Gastrocnemius medialis (tissue), 4 donors: ENCODE results near the gene FCER2. TPM values are rescaled to one million over a fixed set of nuclear protein-coding genes. Genes with fewer than 3 reads are reported as not detected.

Source experiments
- ATAC-seq, 2 donors: fragments of 150-250 bp; one replicate each; pipeline ENCODE4 v1.9.1; 2016
- DNase-seq, 2 donors: peaks; one replicate each; pipeline ENCODE4 v3.0.0-alpha.2; 2019
- H3K27ac ChIP-seq, 4 donors: fragments of 200-600 bp; sonication (generic); 1 replicate in 1 of 4; 2 replicates in 3 of 4; pipeline ENCODE4 v1.5.1; 2016 to 2018; ENCODE audit warnings: mild to moderate bottlenecking in 2 of 4, moderate library complexity in 1 of 4
- H3K27me3 ChIP-seq, 3 donors: fragments of 200-600 bp; sonication (generic) in 2 of 3; 1 replicate in 1 of 3; 2 replicates in 2 of 3; pipeline versions ENCODE4 v1.5.1 to v1.6.0; 2016 to 2019; ENCODE audit warnings: mild to moderate bottlenecking in 1 of 3, moderate library complexity in 1 of 3
- H3K36me3 ChIP-seq, 2 donors: fragments of 200-600 bp; sonication (generic) in 1 of 2; one replicate each; pipeline ENCODE4 v1.5.1; 2017 to 2018
- H3K4me1 ChIP-seq, 2 donors: fragments of 200-600 bp; sonication (generic) in 1 of 2; one replicate each; pipeline ENCODE4 v1.5.1; 2016 to 2017; ENCODE audit warnings: mild to moderate bottlenecking in 2 of 2
- H3K4me3 ChIP-seq, 4 donors: fragments of 200-600 bp; sonication (generic) in 3 of 4; 1 replicate in 1 of 4; 2 replicates in 3 of 4; pipeline ENCODE4 v1.5.1; 2016 to 2019; ENCODE audit warnings: mild to moderate bottlenecking in 2 of 4
- H3K9me3 ChIP-seq, 3 donors: fragments of 200-600 bp; sonication (generic) in 2 of 3; 1 replicate in 1 of 3; 2 replicates in 2 of 3; pipeline ENCODE4 v1.5.1; 2016 to 2019
- POLR2A ChIP-seq, 2 donors: fragments of 450-650 bp; IDR thresholded peaks; one replicate each; pipeline ENCODE4 v1.6.1; 2017; ENCODE audit warnings: antibody characterized with exemption in 2 of 2, mild to moderate bottlenecking in 2 of 2, moderate library complexity in 2 of 2
- in situ Hi-C, 4 donors: fragments of 200-750 bp; cut with MboI; loops; one replicate each; pipeline versions ENCODE4 v1.15.0 to v1.8.0; 2017; ENCODE audit warnings: low sequenced_read_pairs in 4 of 4
- intact Hi-C: fragments of 100-400 bp; cut with DNase I; formaldehyde crosslinking; loops from one replicate; pipeline ENCODE4 v1.15.1; 2023; ENCODE audit warnings: low total_unique reads
- total RNA-seq, 4 donors: library from RNA; depleted of rRNA; stranded (reverse); fragments of >200 nt; gene quantifications; one replicate each; pipeline versions ENCODE4 v1.1.0 to v1.2.3, GENCODE V29; 2016
- TF ChIP-seq, protein P1 (sequence below), 5 experiments: fragments of 450-650 bp in 3 of 5; fragments of 200-600 bp in 2 of 5; sonication (generic) in 2 of 5; IDR thresholded peaks in 4 of 5; conservative IDR thresholded peaks in 1 of 5; 1 replicate in 4 of 5; 2 replicates in 1 of 5; pipeline ENCODE4 v1.5.1; 2016 to 2019; ENCODE audit warnings: antibody characterized with exemption in 5 of 5, mild to moderate bottlenecking in 3 of 5, moderate library complexity in 3 of 5

The FCER2 gene
- total RNA-seq, 4 donors from 2014 or later, result not detected

GRCh38 chr19:7739801-7740681, 38.1 kb upstream of the FCER2 start:
- DNase-seq (no peak), ATAC-seq (no peak)
- no peaks in the 10 kb centered on the region for H3K4me1 ChIP-seq
- in situ Hi-C loops (no loop called here), intact Hi-C loops (no loop called here)
- H3K36me3 ChIP-seq, result no peaks in the 10 kb centered on the region
- H3K27me3 ChIP-seq, result peaks cover 0 to 2% (median 0%) of the 10 kb centered on the region in 3 donors
- H3K9me3 ChIP-seq, result no peaks in the 10 kb centered on the region
- no peak overlapping the region for H3K27ac ChIP-seq
- TF ChIP-seq, protein P1, sequence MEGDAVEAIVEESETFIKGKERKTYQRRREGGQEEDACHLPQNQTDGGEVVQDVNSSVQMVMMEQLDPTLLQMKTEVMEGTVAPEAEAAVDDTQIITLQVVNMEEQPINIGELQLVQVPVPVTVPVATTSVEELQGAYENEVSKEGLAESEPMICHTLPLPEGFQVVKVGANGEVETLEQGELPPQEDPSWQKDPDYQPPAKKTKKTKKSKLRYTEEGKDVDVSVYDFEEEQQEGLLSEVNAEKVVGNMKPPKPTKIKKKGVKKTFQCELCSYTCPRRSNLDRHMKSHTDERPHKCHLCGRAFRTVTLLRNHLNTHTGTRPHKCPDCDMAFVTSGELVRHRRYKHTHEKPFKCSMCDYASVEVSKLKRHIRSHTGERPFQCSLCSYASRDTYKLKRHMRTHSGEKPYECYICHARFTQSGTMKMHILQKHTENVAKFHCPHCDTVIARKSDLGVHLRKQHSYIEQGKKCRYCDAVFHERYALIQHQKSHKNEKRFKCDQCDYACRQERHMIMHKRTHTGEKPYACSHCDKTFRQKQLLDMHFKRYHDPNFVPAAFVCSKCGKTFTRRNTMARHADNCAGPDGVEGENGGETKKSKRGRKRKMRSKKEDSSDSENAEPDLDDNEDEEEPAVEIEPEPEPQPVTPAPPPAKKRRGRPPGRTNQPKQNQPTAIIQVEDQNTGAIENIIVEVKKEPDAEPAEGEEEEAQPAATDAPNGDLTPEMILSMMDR (IDR thresholded peaks at IDR 0.05 in 4 of 5, conservative IDR thresholded peaks at IDR 0.05 in 1 of 5), result no peak
- no peak for TF ChIP-seq POLR2A (IDR thresholded peaks at IDR 0.05)
- H3K4me3 ChIP-seq, result no peak overlapping the region

GRCh38 chr19:7739211-7739755, 37.4 kb upstream of the FCER2 start:
- in situ Hi-C loops (no loop called here), intact Hi-C loops (no loop called here)
- H3K9me3 ChIP-seq, result no peaks in the 10 kb centered on the region
- TF ChIP-seq, protein P1 (IDR thresholded peaks at IDR 0.05 in 4 of 5, conservative IDR thresholded peaks at IDR 0.05 in 1 of 5), result no peak
- TF ChIP-seq POLR2A (IDR thresholded peaks at IDR 0.05), result no peak
- H3K4me3 ChIP-seq, result no peak overlapping the region
- peaks cover 0 to 2% (median 0%) of the 10 kb centered on the region in 3 donors for H3K27me3 ChIP-seq
- no peaks in the 10 kb centered on the region for H3K4me1 ChIP-seq
- ATAC-seq (no peak), DNase-seq (no peak)
- H3K36me3 ChIP-seq, result no peaks in the 10 kb centered on the region
- H3K27ac ChIP-seq, result no peak overlapping the region

GRCh38 chr19:7738023-7738422, 36.1 kb upstream of the FCER2 start:
- H3K4me3 ChIP-seq, result no peak overlapping the region
- in situ Hi-C loops (no loop called here), intact Hi-C loops (no loop called here)
- no peaks in the 10 kb centered on the region for H3K4me1 ChIP-seq
- H3K9me3 ChIP-seq, result no peaks in the 10 kb centered on the region
- no peaks in the 10 kb centered on the region for H3K36me3 ChIP-seq
- no peak for ATAC-seq
- no peak for TF ChIP-seq POLR2A (IDR thresholded peaks at IDR 0.05)
- TF ChIP-seq, protein P1 (IDR thresholded peaks at IDR 0.05 in 4 of 5, conservative IDR thresholded peaks at IDR 0.05 in 1 of 5), result no peak
- DNase-seq, result no peak
- no peak overlapping the region for H3K27ac ChIP-seq
- peaks cover 0 to 2% (median 0%) of the 10 kb centered on the region in 3 donors for H3K27me3 ChIP-seq

DNA sequence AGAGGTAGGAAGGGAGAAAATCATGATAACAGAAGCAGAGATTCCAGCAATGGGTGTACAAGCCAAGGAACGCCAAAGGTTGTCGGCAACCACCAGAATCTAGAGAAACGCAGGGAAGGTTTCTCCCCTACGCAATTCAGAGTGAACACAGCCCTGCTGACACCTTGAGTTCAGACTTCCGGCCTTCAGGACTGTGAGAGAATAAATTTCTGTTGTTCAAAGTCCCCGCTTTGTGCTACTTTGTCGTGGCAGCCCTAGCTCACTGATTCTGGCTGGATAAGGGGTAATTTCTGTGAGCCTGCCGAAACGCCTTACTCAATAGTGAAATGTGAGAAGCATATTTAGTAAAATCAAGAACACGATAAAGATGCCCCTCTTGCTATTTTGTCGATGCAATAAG, 35.3 kb upstream of the FCER2 start:
- Histone ChIP-seq H3K4me3 (no peak overlapping the region), H3K4me1 (no peaks in the 10 kb centered on the region), H3K27ac (no peak overlapping the region), H3K36me3 (no peaks in the 10 kb centered on the region), H3K27me3 (peaks cover 0 to 2% (median 2%) of the 10 kb centered on the region in 3 donors), H3K9me3 (no peaks in the 10 kb centered on the region)
- intact Hi-C loops (no loop called here), in situ Hi-C loops (no loop called here)
- no peak for TF ChIP-seq POLR2A (IDR thresholded peaks at IDR 0.05)
- TF ChIP-seq, protein P1 (IDR thresholded peaks at IDR 0.05 in 4 of 5, conservative IDR thresholded peaks at IDR 0.05 in 1 of 5), result no peak
- DNase-seq (no peak), ATAC-seq (no peak)
